CD14-positive monocyte (primary cell): ENCODE data around the gene IRF6. TPM values are rescaled to one million over a fixed set of nuclear protein-coding genes. Genes with fewer than 3 reads are reported as not detected.

ENCODE experiments used
- DNase-seq, 3 donors: peaks; one replicate each; pipeline ENCODE4 v3.0.0-alpha.2; 2011 to 2022
- H2AFZ ChIP-seq: 2 replicates; pipeline ENCODE4 v1.6.0; 2012; ENCODE audit warnings: mild to moderate bottlenecking, low read depth, low read length, inconsistent platforms; ENCODE audit not compliant: insufficient read depth, poor library complexity, severe bottlenecking
- H3K27ac ChIP-seq, 2 donors: 1 replicate in 1 of 2; 2 replicates in 1 of 2; pipeline ENCODE4 v1.5.1; 2012 to 2013; ENCODE audit warnings: low read length in 2 of 2, control low read depth in 1 of 2, inconsistent platforms in 1 of 2, low read depth in 1 of 2, mild to moderate bottlenecking in 1 of 2
- H3K27me3 ChIP-seq, 2 donors: one replicate each; pipeline versions ENCODE4 v1.6.0 to v1.6.1; 2011 to 2013; ENCODE audit warnings: low read length in 2 of 2; ENCODE audit not compliant: control insufficient read depth in 2 of 2, insufficient read depth in 2 of 2
- H3K36me3 ChIP-seq, 2 donors: replicated peaks in 1 of 2; 1 replicate in 1 of 2; 2 replicates in 1 of 2; pipeline versions ENCODE4 v1.5.1 to v1.6.1; 2012 to 2013; ENCODE audit warnings: low read length in 2 of 2, control low read depth in 1 of 2, inconsistent platforms in 1 of 2, mild to moderate bottlenecking in 1 of 2; ENCODE audit not compliant: insufficient read depth in 2 of 2, control insufficient read depth in 1 of 2
- H3K4me1 ChIP-seq, 2 donors: 1 replicate in 1 of 2; 2 replicates in 1 of 2; pipeline versions ENCODE4 v1.5.1 to v1.6.1; 2012 to 2013; ENCODE audit warnings: low read length in 2 of 2, control low read depth in 1 of 2, inconsistent platforms in 1 of 2, mild to moderate bottlenecking in 1 of 2, moderate library complexity in 1 of 2; ENCODE audit not compliant: insufficient read depth in 2 of 2, control insufficient read depth in 1 of 2
- H3K4me2 ChIP-seq: replicated peaks from 2 replicates; pipeline ENCODE3; 2012; ENCODE audit warnings: low read length, moderate library complexity, mild to moderate bottlenecking; ENCODE audit not compliant: poor library complexity, severe bottlenecking; ENCODE audit errors: extremely low read depth
- H3K4me3 ChIP-seq, 3 experiments: fragments of 200-600 bp in 1 of 3; sonication (generic) in 1 of 3; replicated peaks in 1 of 3; 1 replicate in 2 of 3; 2 replicates in 1 of 3; pipeline ENCODE4 v1.5.1; 2011 to 2013; ENCODE audit warnings: low read length in 3 of 3, mild to moderate bottlenecking in 3 of 3, control low read depth in 2 of 3, low read depth in 2 of 3, inconsistent platforms in 1 of 3, moderate library complexity in 1 of 3
- H3K79me2 ChIP-seq: 2 replicates; pipeline ENCODE4 v1.6.0; 2012; ENCODE audit warnings: mild to moderate bottlenecking, control low read depth, inconsistent platforms, low read length, moderate library complexity; ENCODE audit not compliant: insufficient read depth
- H3K9ac ChIP-seq: 2 replicates; pipeline ENCODE4 v1.6.0; 2017; ENCODE audit warnings: low read length, mild to moderate bottlenecking; ENCODE audit not compliant: insufficient read depth, poor library complexity, severe bottlenecking
- H3K9me3 ChIP-seq, 2 donors: replicated peaks in 1 of 2; 1 replicate in 1 of 2; 2 replicates in 1 of 2; pipeline versions ENCODE4 v1.5.1 to v1.6.1; 2012 to 2013; ENCODE audit warnings: low read length in 2 of 2, control low read depth in 1 of 2; ENCODE audit not compliant: control insufficient read depth in 1 of 2, insufficient read depth in 1 of 2
- H4K20me1 ChIP-seq: 2 replicates; pipeline ENCODE4 v1.6.0; 2012; ENCODE audit warnings: mild to moderate bottlenecking, low read length, control low read depth, moderate library complexity; ENCODE audit not compliant: insufficient read depth
- H3K27ac Mint-ChIP-seq, 7 donors: one replicate each; pipeline ENCODE4 v1.8.0; 2020; ENCODE audit warnings: mild to moderate bottlenecking in 7 of 7, mixed read lengths in 7 of 7, moderate library complexity in 6 of 7, inconsistent platforms in 2 of 7
- H3K27me3 Mint-ChIP-seq, 3 donors: one replicate each; pipeline ENCODE4 v1.8.0; 2021 to 2022; ENCODE audit warnings: low read depth in 3 of 3, mild to moderate bottlenecking in 3 of 3, mixed read lengths in 3 of 3, moderate library complexity in 3 of 3, inconsistent platforms in 1 of 3
- H3K36me3 Mint-ChIP-seq, 2 donors: one replicate each; pipeline ENCODE4 v1.8.0; 2020; ENCODE audit warnings: mixed read lengths in 2 of 2, inconsistent platforms in 1 of 2, mild to moderate bottlenecking in 1 of 2
- H3K4me1 Mint-ChIP-seq: one replicate; pipeline ENCODE4 v1.8.0; 2020; ENCODE audit warnings: mild to moderate bottlenecking, mixed read lengths
- H3K4me3 Mint-ChIP-seq, 2 donors: one replicate each; pipeline ENCODE4 v1.8.0; 2020; ENCODE audit warnings: mild to moderate bottlenecking in 2 of 2, mixed read lengths in 2 of 2, moderate library complexity in 1 of 2
- H3K9me3 Mint-ChIP-seq, 7 donors: one replicate each; pipeline ENCODE4 v1.8.0; 2020 to 2022; ENCODE audit warnings: mixed read lengths in 7 of 7, mild to moderate bottlenecking in 6 of 7, moderate library complexity in 6 of 7, inconsistent platforms in 2 of 7
- CTCF ChIP-seq: fragments of 200-600 bp; IDR thresholded peaks from one replicate; pipeline ENCODE4 v1.8.0; 2022; ENCODE audit warnings: antibody characterized with exemption, mild to moderate bottlenecking
- WGBS: methylation state at CpG from one replicate; pipeline ENCODE4 v1.1.5; 2013; ENCODE audit warnings: missing lambda C conversion rate; ENCODE audit not compliant: insufficient coverage; 5-methylcytosine and 5-hydroxymethylcytosine counted together
- intact Hi-C, 2 donors: fragments of 100-400 bp; cut with micrococcal nuclease; formaldehyde crosslinking; loops; one replicate each; pipeline versions ENCODE4 v1.15.0 to v1.15.1; 2023
- polyA plus RNA-seq, 3 donors: library from polyadenylated mRNA; depleted of rRNA in 1 of 3; unstranded in 2 of 3; stranded (reverse) in 1 of 3; fragments of 300-500 nt in 2 of 3; fragments of >200 nt in 1 of 3; fragmentation: Illumina TruSeq in 2 of 3; gene quantifications; 1 replicate in 2 of 3; 2 replicates in 1 of 3; pipeline ENCODE4 v1.2.3, GENCODE V29; 2012 to 2021

The IRF6 gene
- polyA plus RNA-seq, 3 donors: 0.21 to 0.62 (median 0.35) TPM

GRCh38 chr1:209736490-209737117 is 69.3 kb downstream of the IRF6 start:
- 100% methylated on average over 2 of the region's 3 CpGs for WGBS
- Mint-ChIP-seq H3K36me3 (no peaks in the 10 kb centered on the region), H3K27me3 (peaks cover 0 to 2% (median 2%) of the 10 kb centered on the region in 3 donors), H3K9me3 (no peaks in the 10 kb centered on the region), H3K4me1 (peaks cover 27% of the 10 kb centered on the region), H3K4me3 (no peak overlapping the region), H3K27ac (no peak overlapping the region)
- no peaks in the 10 kb centered on the region for H4K20me1 ChIP-seq
- H3K9ac ChIP-seq: no peak overlapping the region
- H3K4me2 ChIP-seq: no peak overlapping the region
- H3K4me3 ChIP-seq: no peak overlapping the region
- H3K4me1 ChIP-seq: peaks cover 19% of the 10 kb centered on the region in 2 donors
- intact Hi-C loops: no loop called here
- no peaks in the 10 kb centered on the region for H3K79me2 ChIP-seq
- H3K9me3 ChIP-seq: no peaks in the 10 kb centered on the region
- DNase-seq: no peak
- no peaks in the 10 kb centered on the region for H3K36me3 ChIP-seq
- TF ChIP-seq CTCF: no peak
- no peaks in the 10 kb centered on the region for H3K27me3 ChIP-seq
- H3K27ac ChIP-seq: no peak overlapping the region
- peak overlapping the region; percentile 2 for H2AFZ ChIP-seq

Other genes starting within 250 kb of the IRF6 start
- gene CAMK1G, start 222.4 kb downstream of the IRF6 start, polyA plus RNA-seq: not detected
- under 1 TPM; 0.29 to 0.67 (median 0.30) TPM for gene LAMB3, start 153.7 kb downstream of the IRF6 start, polyA plus RNA-seq
- 1,000 to 10,000 TPM in 1 of 3 donors, 100 to 1,000 TPM in 2; 176 to 1,583 (median 373) TPM for gene G0S2, start 130.7 kb downstream of the IRF6 start, polyA plus RNA-seq
- not detected for gene HSD11B1, start 101.3 kb downstream of the IRF6 start, polyA plus RNA-seq
- 100 to 1,000 TPM in 2 of 3 donors, 10 to 100 TPM in 1; 89.3 to 266 (median 111) TPM for gene TRAF3IP3, start 50.1 kb downstream of the IRF6 start, polyA plus RNA-seq
- gene C1orf74, start 21.6 kb downstream of the IRF6 start, polyA plus RNA-seq: under 1 TPM; 0.07 to 0.47 (median 0.19) TPM
- gene UTP25, start 21.8 kb upstream of the IRF6 start, polyA plus RNA-seq: 1 to 10 TPM in 2 of 3 donors, under 1 TPM in 1; 0.98 to 1.4 (median 1.1) TPM
- gene SYT14, start 132.1 kb upstream of the IRF6 start, polyA plus RNA-seq: not detected